WTC11 (cell line): ENCODE measurements around the gene FCHSD2. TPM values are rescaled to one million over a fixed set of nuclear protein-coding genes. Genes with fewer than 3 reads are reported as not detected.

Source experiments
- ATAC-seq: fragments of 200-7000 bp; cut with Tn5 transposase; 2 replicates; pipeline ENCODE4 v1.10.0; 2021; ENCODE audit warnings: mild to moderate bottlenecking, moderate library complexity
- CTCF ChIA-PET: fragments of 300-600 bp; sonication (Branson Sonifier 250); formaldehyde crosslinking; loops from one replicate; lab custom pipeline; 2021; ENCODE audit warnings: antibody characterized with exemption; lab: Charles Lee
- POLR2A ChIA-PET: fragments of 350-600 bp; sonication (Branson Sonifier 250); formaldehyde crosslinking; loops from one replicate; lab custom pipeline; 2021; ENCODE audit warnings: antibody characterized with exemption; lab: Charles Lee
- DNase-seq: peaks from one replicate; pipeline ENCODE4 v3.0.0; 2021; ENCODE audit warnings: low spot score
- H3K27ac Mint-ChIP-seq: 2 replicates; pipeline ENCODE4 v1.8.0; 2021; ENCODE audit warnings: mixed read lengths
- H3K27me3 Mint-ChIP-seq: 2 replicates; pipeline ENCODE4 v1.8.0; 2021; ENCODE audit warnings: low read depth, mild to moderate bottlenecking, moderate library complexity, mixed read lengths
- H3K36me3 Mint-ChIP-seq: 2 replicates; pipeline ENCODE4 v1.8.0; 2021; ENCODE audit warnings: mixed read lengths
- H3K4me1 Mint-ChIP-seq: 2 replicates; pipeline ENCODE4 v1.8.0; 2022; ENCODE audit warnings: mixed read lengths
- H3K4me3 Mint-ChIP-seq: 2 replicates; pipeline ENCODE4 v1.8.0; 2021; ENCODE audit warnings: mild to moderate bottlenecking, moderate library complexity, mixed read lengths
- H3K9me3 Mint-ChIP-seq: 2 replicates; pipeline ENCODE4 v1.8.0; 2021; ENCODE audit warnings: mixed read lengths
- CREM ChIP-seq: sonication (generic); formaldehyde crosslinking; IDR thresholded peaks from 2 replicates; pipeline ENCODE4 v1.8.1; 2022; ENCODE audit warnings: mild to moderate bottlenecking, missing genetic modification reagents, moderate library complexity
- E2F4 ChIP-seq: sonication (generic); formaldehyde crosslinking; IDR thresholded peaks from 2 replicates; pipeline ENCODE4 v1.8.1; 2022; ENCODE audit warnings: low read depth, mild to moderate bottlenecking, moderate library complexity, missing genetic modification reagents, borderline replicate concordance
- EMX1 ChIP-seq: fragments of 250-450 bp; sonication (Bioruptor Pico); IDR thresholded peaks from 2 replicates; pipeline ENCODE4 v1.8.0; 2021; ENCODE audit warnings: mild to moderate bottlenecking
- ERG ChIP-seq: fragments of 250-450 bp; sonication (Bioruptor Pico); IDR thresholded peaks from 2 replicates; pipeline ENCODE4 v1.8.0; 2021; ENCODE audit warnings: mild to moderate bottlenecking
- ETV6 ChIP-seq: sonication (generic); formaldehyde crosslinking; IDR thresholded peaks from 2 replicates; pipeline ENCODE4 v1.8.1; 2022; ENCODE audit warnings: mild to moderate bottlenecking, missing genetic modification reagents
- HMGA2 ChIP-seq: fragments of 250-450 bp; sonication (Bioruptor Pico); IDR thresholded peaks from 2 replicates; pipeline ENCODE4 v1.4.0; 2021; ENCODE audit warnings: mild to moderate bottlenecking, moderate library complexity
- IRF2 ChIP-seq: sonication (generic); formaldehyde crosslinking; IDR thresholded peaks from 2 replicates; pipeline ENCODE4 v1.8.0; 2022; ENCODE audit warnings: low read depth, missing genetic modification reagents, borderline replicate concordance
- KAT7 ChIP-seq: sonication (generic); formaldehyde crosslinking; IDR thresholded peaks from 2 replicates; pipeline ENCODE4 v1.8.1; 2023; ENCODE audit warnings: missing genetic modification reagents, mild to moderate bottlenecking, borderline replicate concordance
- MXD4 ChIP-seq: fragments of 250-450 bp; sonication (Bioruptor Pico); IDR thresholded peaks from 2 replicates; pipeline ENCODE4 v1.8.0; 2021; ENCODE audit warnings: mild to moderate bottlenecking, moderate library complexity, borderline replicate concordance
- NFATC4 ChIP-seq: fragments of 250-450 bp; sonication (Bioruptor Pico); IDR thresholded peaks from 2 replicates; pipeline ENCODE4 v1.9.0; 2021; ENCODE audit warnings: mild to moderate bottlenecking
- NFE2L1 ChIP-seq: sonication (generic); formaldehyde crosslinking; IDR thresholded peaks from 2 replicates; pipeline ENCODE4 v1.8.1; 2023; ENCODE audit warnings: missing genetic modification reagents
- NR2C2 ChIP-seq: sonication (generic); formaldehyde crosslinking; IDR thresholded peaks from 2 replicates; pipeline ENCODE4 v1.8.0; 2022; ENCODE audit warnings: mild to moderate bottlenecking, missing genetic modification reagents
- PRRX2 ChIP-seq: fragments of 250-450 bp; sonication (Bioruptor Pico); IDR thresholded peaks from 2 replicates; pipeline ENCODE4 v1.8.0; 2021; ENCODE audit warnings: mild to moderate bottlenecking
- TEAD4 ChIP-seq: sonication (generic); formaldehyde crosslinking; IDR thresholded peaks from 2 replicates; pipeline ENCODE4 v1.8.0; 2022; ENCODE audit warnings: mild to moderate bottlenecking, missing genetic modification reagents
- USF2 ChIP-seq: sonication (generic); formaldehyde crosslinking; IDR thresholded peaks from 2 replicates; pipeline ENCODE4 v1.8.1; 2023; ENCODE audit warnings: mild to moderate bottlenecking, missing genetic modification reagents, moderate library complexity
- ZNF232 ChIP-seq: sonication (generic); formaldehyde crosslinking; IDR thresholded peaks from 2 replicates; pipeline ENCODE4 v1.8.0; 2022; ENCODE audit warnings: mild to moderate bottlenecking, missing genetic modification reagents
- ZNF423 ChIP-seq: fragments of 250-450 bp; sonication (Bioruptor Pico); IDR thresholded peaks from 2 replicates; pipeline ENCODE4 v2.1.2; 2022; ENCODE audit warnings: mild to moderate bottlenecking, moderate library complexity
- ZNF512 ChIP-seq: sonication (generic); formaldehyde crosslinking; IDR thresholded peaks from 2 replicates; pipeline ENCODE4 v1.8.1; 2022; ENCODE audit warnings: missing genetic modification reagents, borderline replicate concordance
- total RNA-seq: library from RNA; stranded (reverse); gene quantifications from 3 replicates; pipeline ENCODE4 v1.2.3, GENCODE V29; 2021
- TF ChIP-seq, protein P1 (sequence below): sonication (generic); formaldehyde crosslinking; IDR thresholded peaks from 2 replicates; pipeline ENCODE4 v1.8.1; 2022; ENCODE audit warnings: low read depth, missing genetic modification reagents, borderline replicate concordance
- TF ChIP-seq, protein P2 (sequence below): fragments of 250-450 bp; sonication (Bioruptor Pico); conservative IDR thresholded peaks from 2 replicates; pipeline ENCODE4 v1.9.0; 2021; ENCODE audit warnings: mild to moderate bottlenecking

FCHSD2 gene
- total RNA-seq, 1 experiment from 2014 or later: 10.1 TPM

GRCh38 chr11:72929256-72929655 is 212.9 kb downstream of the FCHSD2 start (continued):
- no peak for TF ChIP-seq NFATC4 (CRISPR knock-in tag)
- TF ChIP-seq IRF2 (CRISPR knock-in tag): no peak
- no peak for TF ChIP-seq MXD4 (CRISPR knock-in tag)
- TF ChIP-seq, protein P1, sequence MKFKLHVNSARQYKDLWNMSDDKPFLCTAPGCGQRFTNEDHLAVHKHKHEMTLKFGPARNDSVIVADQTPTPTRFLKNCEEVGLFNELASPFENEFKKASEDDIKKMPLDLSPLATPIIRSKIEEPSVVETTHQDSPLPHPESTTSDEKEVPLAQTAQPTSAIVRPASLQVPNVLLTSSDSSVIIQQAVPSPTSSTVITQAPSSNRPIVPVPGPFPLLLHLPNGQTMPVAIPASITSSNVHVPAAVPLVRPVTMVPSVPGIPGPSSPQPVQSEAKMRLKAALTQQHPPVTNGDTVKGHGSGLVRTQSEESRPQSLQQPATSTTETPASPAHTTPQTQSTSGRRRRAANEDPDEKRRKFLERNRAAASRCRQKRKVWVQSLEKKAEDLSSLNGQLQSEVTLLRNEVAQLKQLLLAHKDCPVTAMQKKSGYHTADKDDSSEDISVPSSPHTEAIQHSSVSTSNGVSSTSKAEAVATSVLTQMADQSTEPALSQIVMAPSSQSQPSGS (CRISPR knock-in tag): no peak
- TF ChIP-seq HMGA2 (CRISPR knock-in tag): no peak
- no peak for TF ChIP-seq ERG
- no peak for TF ChIP-seq NFE2L1 (CRISPR knock-in tag)
- TF ChIP-seq NR2C2 (CRISPR knock-in tag): no peak

DNA sequence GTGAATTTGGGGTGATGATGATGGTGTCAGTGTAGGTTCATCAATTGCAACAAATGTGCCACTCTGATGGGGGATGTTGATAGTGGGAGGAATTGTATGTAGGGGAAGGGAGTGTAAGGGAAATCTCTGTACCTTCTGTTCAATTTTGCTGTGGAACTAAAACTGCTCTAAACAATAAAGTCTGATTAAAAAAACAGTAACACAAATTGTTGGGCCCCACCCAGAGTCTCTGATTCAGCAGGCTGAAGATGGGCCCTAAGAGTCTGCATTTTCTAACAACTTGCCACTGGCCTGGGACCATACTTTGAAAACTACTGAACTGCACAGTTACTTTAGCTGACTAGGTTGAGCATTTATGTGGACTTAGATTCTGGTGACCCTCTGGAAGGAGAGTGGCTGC is 214.7 kb downstream of the FCHSD2 start:
- no peaks in the 10 kb centered on the region for H3K36me3 Mint-ChIP-seq
- H3K4me1 Mint-ChIP-seq: peaks cover 9% of the 10 kb centered on the region
- ChIA-PET CTCF (interaction anchor here (0.8 kb wide), 1 partner anchor 215 kb away, joined by 3 read pairs; the partner anchor contains the start of gene FCHSD2), POLR2A (no interaction called here)
- no peak overlapping the region for H3K27ac Mint-ChIP-seq
- H3K27me3 Mint-ChIP-seq: no peaks in the 10 kb centered on the region
- ATAC-seq: no peak
- no peak for DNase-seq
- no peak overlapping the region for H3K4me3 Mint-ChIP-seq
- H3K9me3 Mint-ChIP-seq: no peaks in the 10 kb centered on the region
- TF ChIP-seq ZNF423 (CRISPR knock-in tag) (no peak), TEAD4 (CRISPR knock-in tag) (no peak), CREM (CRISPR knock-in tag) (no peak), ETV6 (CRISPR knock-in tag) (no peak), PRRX2 (CRISPR knock-in tag) (no peak)
- TF ChIP-seq, protein P2, sequence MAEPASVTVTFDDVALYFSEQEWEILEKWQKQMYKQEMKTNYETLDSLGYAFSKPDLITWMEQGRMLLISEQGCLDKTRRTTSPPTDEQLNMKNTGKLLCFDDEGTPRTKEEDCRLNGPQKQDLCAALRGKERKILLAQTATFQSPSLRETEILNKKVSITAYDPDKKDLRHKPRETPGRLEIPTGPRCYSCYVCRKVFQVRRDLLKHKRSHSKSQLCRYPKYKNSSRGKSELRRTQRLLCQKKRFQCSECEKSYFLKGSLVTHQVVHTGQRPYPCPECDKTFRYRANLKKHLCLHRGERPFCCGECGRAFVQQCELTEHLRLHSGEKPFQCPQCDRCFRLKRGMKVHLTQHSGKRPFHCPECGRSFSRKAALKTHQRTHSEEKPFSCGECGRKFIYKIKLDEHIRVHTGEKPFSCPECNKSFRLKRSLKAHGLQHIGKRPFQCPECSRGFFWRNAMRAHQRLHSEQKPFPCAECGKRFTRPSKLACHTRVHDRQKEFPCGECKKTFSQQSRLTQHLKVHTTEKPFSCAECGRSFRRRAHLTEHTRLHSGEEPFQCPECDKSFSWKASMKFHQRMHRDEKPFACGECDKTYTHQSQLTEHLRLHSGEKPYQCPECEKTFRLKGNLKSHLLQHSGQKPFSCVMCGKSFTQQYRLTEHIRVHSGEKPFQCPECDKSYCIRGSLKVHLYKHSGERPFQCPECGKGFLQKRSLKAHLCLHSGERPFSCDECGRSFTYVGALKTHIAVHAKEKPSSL: no peak
- TF ChIP-seq, protein P1 (CRISPR knock-in tag): no peak

DNA sequence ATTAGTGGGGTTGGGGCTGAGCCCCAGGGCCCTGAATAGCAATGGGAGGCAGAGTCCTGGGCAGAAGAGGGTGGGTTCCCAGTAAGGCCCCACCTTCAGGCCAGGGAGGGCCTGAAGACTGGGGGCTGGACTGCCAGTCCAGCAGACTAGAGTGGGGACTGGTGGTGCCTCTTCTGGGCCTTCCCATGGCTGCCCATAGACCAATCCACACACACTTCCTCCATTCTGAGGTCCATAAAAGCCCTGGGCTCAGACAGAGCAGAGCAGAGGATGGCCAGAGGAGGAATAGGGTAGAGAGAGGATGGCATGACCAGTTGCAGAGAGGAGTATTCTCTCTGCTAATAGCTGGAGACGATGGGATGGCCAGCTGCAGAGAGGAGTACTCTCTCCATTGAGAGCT is 216.0 kb downstream of the FCHSD2 start:
- Mint-ChIP-seq H3K27me3 (no peaks in the 10 kb centered on the region), H3K4me3 (no peak overlapping the region)
- no peak for ATAC-seq
- TF ChIP-seq ZNF423 (CRISPR knock-in tag): no peak
- TF ChIP-seq, all 79 proteins: peak for 0
- DNase-seq: no peak
- POLR2A ChIA-PET: no interaction called here
- Mint-ChIP-seq H3K4me1 (peaks cover 9% of the 10 kb centered on the region), H3K36me3 (no peaks in the 10 kb centered on the region), H3K9me3 (no peaks in the 10 kb centered on the region), H3K27ac (no peak overlapping the region)
- CTCF ChIA-PET: interaction anchor here (0.6 to 0.8 kb wide), 2 partner anchors 15 to 252 kb away, joined by 3 to 6 read pairs; no protein-coding TSS in a partner anchor

GRCh38 chr11:72925656-72926055 is 216.5 kb downstream of the FCHSD2 start:
- Mint-ChIP-seq H3K9me3 (no peaks in the 10 kb centered on the region), H3K4me1 (peaks cover 9% of the 10 kb centered on the region), H3K27me3 (no peaks in the 10 kb centered on the region), H3K27ac (no peak overlapping the region), H3K4me3 (no peak overlapping the region), H3K36me3 (no peaks in the 10 kb centered on the region)
- POLR2A ChIA-PET: no interaction called here
- DNase-seq: no peak
- CTCF ChIA-PET: interaction anchor here (0.6 kb wide), 1 partner anchor 15 kb away, joined by 3 read pairs; no protein-coding TSS in a partner anchor
- no peak for ATAC-seq
- TF ChIP-seq PRRX2 (CRISPR knock-in tag): no peak
- no peak for TF ChIP-seq KAT7 (CRISPR knock-in tag)
- no peak for TF ChIP-seq E2F4
- no peak for TF ChIP-seq USF2 (CRISPR knock-in tag)
- TF ChIP-seq ZNF512 (CRISPR knock-in tag): no peak
- TF ChIP-seq EMX1 (CRISPR knock-in tag): no peak
- TF ChIP-seq ZNF232 (CRISPR knock-in tag): no peak
